Peyer's patch (tissue), 4 donors: ENCODE data around the gene LIME1. TPM values are rescaled to one million over a fixed set of nuclear protein-coding genes. Genes with fewer than 3 reads are reported as not detected.

ENCODE experiments used
- DNase-seq, 3 donors: peaks; one replicate each; pipeline ENCODE4 v3.0.0-alpha.2; 2017 to 2019
- H3K27ac ChIP-seq, 4 donors: fragments of 200-600 bp; sonication (generic); one replicate each; pipeline ENCODE4 v1.5.1; 2016 to 2019
- H3K27me3 ChIP-seq, 2 donors: fragments of 200-600 bp; sonication (generic); one replicate each; pipeline ENCODE4 v1.5.1; 2019
- H3K36me3 ChIP-seq, 3 donors: fragments of 200-600 bp; sonication (generic); one replicate each; pipeline ENCODE4 v1.5.1; 2016 to 2019
- H3K4me1 ChIP-seq, 4 donors: fragments of 200-600 bp; sonication (generic); one replicate each; pipeline ENCODE4 v1.5.1; 2016 to 2019
- H3K4me3 ChIP-seq, 4 donors: fragments of 200-600 bp; sonication (generic); 1 replicate in 3 of 4; 2 replicates in 1 of 4; pipeline ENCODE4 v1.5.1; 2016 to 2019; ENCODE audit warnings: mild to moderate bottlenecking in 1 of 4
- H3K9me3 ChIP-seq, 4 donors: fragments of 200-600 bp; sonication (generic); one replicate each; pipeline ENCODE4 v1.5.1; 2016 to 2019; ENCODE audit warnings: mild to moderate bottlenecking in 1 of 4
- CTCF ChIP-seq, 6 experiments: fragments of 450-650 bp in 4 of 6; fragments of 200-600 bp in 2 of 6; sonication (generic) in 1 of 6; IDR thresholded peaks; one replicate each; pipeline ENCODE4 v1.5.1; 2017 to 2019; ENCODE audit warnings: antibody characterized with exemption in 6 of 6, mild to moderate bottlenecking in 3 of 6, moderate library complexity in 1 of 6
- POLR2A ChIP-seq, 2 donors: fragments of 450-650 bp; IDR thresholded peaks; one replicate each; pipeline ENCODE4 v1.5.1; 2017; ENCODE audit warnings: antibody characterized with exemption in 2 of 2, mild to moderate bottlenecking in 2 of 2, moderate library complexity in 2 of 2
- total RNA-seq, 4 donors: library from RNA; depleted of rRNA; stranded (reverse); fragments of >200 nt; gene quantifications; one replicate each; pipeline ENCODE4 v1.1.0, GENCODE V29; 2016

Gene LIME1
- total RNA-seq, 4 donors from 2014 or later, result 32.6 to 55.3 (median 41.0) TPM

GRCh38 chr20:63734946-63735858, 1.3 kb upstream of the LIME1 start:
- TF ChIP-seq POLR2A (IDR thresholded peaks at IDR 0.05) (no peak), CTCF (IDR thresholded peaks at IDR 0.05) (no peak)
- Histone ChIP-seq H3K9me3 (no peaks in the 10 kb centered on the region), H3K36me3 (peaks cover 0 to 35% (median 0%) of the 10 kb centered on the region in 3 donors), H3K27me3 (no peaks in the 10 kb centered on the region), H3K4me3 (no peak overlapping the region), H3K4me1 (peaks cover 0 to 39% (median 29%) of the 10 kb centered on the region in 4 donors), H3K27ac (peak overlapping the region in 1 of 4 donors; percentile 88)
- peak in 1 of 3 donors; percentile 48 for DNase-seq

- Histone ChIP-seq H3K27ac (peak overlapping the region; percentile 62 to 88 (median 68)), H3K9me3 (no peaks in the 10 kb centered on the region), H3K27me3 (no peaks in the 10 kb centered on the region), H3K4me1 (peaks cover 0 to 53% (median 35%) of the 10 kb centered on the region in 4 donors), H3K4me3 (peak overlapping the region; percentile 43 to 74 (median 58)), H3K36me3 (peaks cover 0 to 39% (median 0%) of the 10 kb centered on the region in 3 donors)
- TF ChIP-seq CTCF (IDR thresholded peaks at IDR 0.05), result peak in 1 of 6 experiments; percentile 6
- no peak for TF ChIP-seq POLR2A (IDR thresholded peaks at IDR 0.05)
- DNase-seq, result peak; percentile 61 to 73 (median 69)
These were observed 630 bp downstream of the LIME1 start for GRCh38 chr20:63736893-63737694.

- TF ChIP-seq POLR2A (IDR thresholded peaks at IDR 0.05), result no peak
- no peak for TF ChIP-seq CTCF (IDR thresholded peaks at IDR 0.05)
- Histone ChIP-seq H3K4me1 (peaks cover 0 to 53% (median 35%) of the 10 kb centered on the region in 4 donors), H3K4me3 (peak overlapping the region; percentile 43 to 74 (median 58)), H3K27ac (peak overlapping the region; percentile 62 to 88 (median 68)), H3K9me3 (no peaks in the 10 kb centered on the region), H3K27me3 (no peaks in the 10 kb centered on the region), H3K36me3 (peaks cover 0 to 44% (median 0%) of the 10 kb centered on the region in 3 donors)
- no peak for DNase-seq
These were observed 1.2 kb downstream of the LIME1 start for GRCh38 chr20:63737695-63737944.

GRCh38 chr20:63737945-63738686, 1.7 kb downstream of the LIME1 start:
- Histone ChIP-seq H3K27ac (peak overlapping the region; percentile 62 to 88 (median 68)), H3K4me1 (peaks cover 0 to 53% (median 35%) of the 10 kb centered on the region in 4 donors), H3K9me3 (no peaks in the 10 kb centered on the region), H3K4me3 (peak overlapping the region; percentile 43 to 74 (median 58)), H3K36me3 (peaks cover 0 to 47% (median 0%) of the 10 kb centered on the region in 3 donors), H3K27me3 (no peaks in the 10 kb centered on the region)
- peak; percentile 56 to 82 (median 66) for DNase-seq
- TF ChIP-seq POLR2A (IDR thresholded peaks at IDR 0.05) (no peak), CTCF (IDR thresholded peaks at IDR 0.05) (no peak)

- DNase-seq, result peak; percentile 63 to 83 (median 82)
- Histone ChIP-seq H3K9me3 (no peaks in the 10 kb centered on the region), H3K27me3 (no peaks in the 10 kb centered on the region), H3K27ac (peak overlapping the region; percentile 64 to 88 (median 78)), H3K4me3 (peak overlapping the region; percentile 47 to 74 (median 58)), H3K4me1 (peaks cover 0 to 53% (median 35%) of the 10 kb centered on the region in 4 donors), H3K36me3 (peaks cover 0 to 46% (median 0%) of the 10 kb centered on the region in 3 donors)
- no peak for TF ChIP-seq POLR2A (IDR thresholded peaks at IDR 0.05)
- no peak for TF ChIP-seq CTCF (IDR thresholded peaks at IDR 0.05)
These were observed 2.2 kb downstream of the LIME1 start for GRCh38 chr20:63738687-63739129.
